ENCODE results near the gene ATP6V1B1. TPM values are rescaled to one million over a fixed set of nuclear protein-coding genes. Genes with fewer than 3 reads are reported as not detected.

ATP6V1B1 gene
- total and polyA plus RNA-seq, 2 of the 4 experiments (the other 2 are of a cell fraction), result 1.3 TPM; not detected in 1

- TF ChIP-seq USF2 (IDR thresholded peaks at IDR 0.05; ENCODE audit: low read depth, low read length) (no peak), MAFK (IDR thresholded peaks at IDR 0.05; ENCODE audit: low read depth, low read length) (no peak), CHD1 (IDR thresholded peaks at IDR 0.05; ENCODE audit: low read depth, low read length) (no peak), MAZ (IDR thresholded peaks at IDR 0.05; ENCODE audit: borderline replicate concordance, low read depth, low read length) (no peak)
Observed at GRCh38 chr2:70990216-70990615, 54.5 kb downstream of the ATP6V1B1 start (continued).

DNA sequence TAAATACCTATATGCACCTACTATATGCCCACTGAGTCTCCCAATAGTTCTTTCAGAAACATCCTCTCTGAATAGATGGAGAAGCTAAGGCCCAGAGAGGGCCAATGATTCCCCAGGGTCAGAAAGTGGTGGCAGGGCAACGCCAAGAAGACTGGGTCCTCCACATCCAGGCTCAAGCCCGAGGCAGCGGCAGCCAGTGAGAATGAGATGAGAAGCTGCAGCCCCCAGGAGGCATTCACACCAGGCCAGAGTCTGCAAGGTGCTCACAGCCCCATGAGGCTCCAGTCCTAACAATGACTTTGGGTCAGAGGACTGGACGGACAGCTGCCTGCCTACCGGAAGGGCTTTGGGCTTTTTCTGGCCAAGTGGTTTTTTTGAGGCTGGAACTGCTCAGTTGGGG is 55.4 kb downstream of the ATP6V1B1 start:
- in situ Hi-C loops (cut with MboI; ENCODE audit: low sequenced_read_pairs), result no loop called here

More for the DNA sequence above, 55.4 kb downstream of the ATP6V1B1 start:
- no peak overlapping the region for H3K4me2 ChIP-seq (ENCODE audit: low read depth, low read length)
- H2BK15ac ChIP-seq (ENCODE audit: low read depth, low read length), result no peak overlapping the region
- H3K9me3 ChIP-seq (ENCODE audit: control insufficient read depth, insufficient read depth, low read length), result no peaks in the 10 kb centered on the region
- H3K14ac ChIP-seq (replicated peaks; ENCODE audit: low read depth, low read length), result no peak overlapping the region
- no peak overlapping the region for H3K4me3 ChIP-seq (ENCODE audit: insufficient read depth, low read depth, low read length)
- H3K27ac ChIP-seq (ENCODE audit: insufficient read depth, low read length), result no peak overlapping the region
- 100% methylated on average over 4 of the region's 5 CpGs; no CpG with 5 or more reads in 1 of the 2 experiments for WGBS, 2 experiments (ENCODE audit: extremely low coverage in 2 of 2, insufficient read length in 1 of 2)
- CTCF ChIA-PET, result no interaction called here
- no peak overlapping the region for H2AK9ac ChIP-seq (replicated peaks; ENCODE audit: low read depth, low read length, poor library complexity)
- BruUV-seq (replicated peaks), result no TSS peak
- H3K56ac ChIP-seq (ENCODE audit: extremely low read depth, insufficient read depth, low read length), result no peak overlapping the region
- H3K36me3 ChIP-seq (ENCODE audit: control insufficient read depth, insufficient read depth, low read length), result peaks cover 43% of the 10 kb centered on the region
- POLR2A ChIA-PET (ENCODE audit: unreplicated experiment), result no interaction called here
- H3K27me3 ChIP-seq (ENCODE audit: control insufficient read depth, insufficient read depth, low read length), result no peaks in the 10 kb centered on the region
- TF ChIP-seq NFE2L2 (IDR thresholded peaks at IDR 0.05; ENCODE audit: low read depth, low read length) (no peak), RAD21 (IDR thresholded peaks at IDR 0.05; ENCODE audit: low read length) (no peak), BHLHE40 (IDR thresholded peaks at IDR 0.05; ENCODE audit: low read depth, low read length) (no peak), MAZ (IDR thresholded peaks at IDR 0.05; ENCODE audit: borderline replicate concordance, low read depth, low read length) (no peak), RCOR1 (IDR thresholded peaks at IDR 0.05; ENCODE audit: insufficient replicate concordance, low read length) (no peak), CHD1 (IDR thresholded peaks at IDR 0.05; ENCODE audit: low read depth, low read length) (no peak), CEBPB (IDR thresholded peaks at IDR 0.05; ENCODE audit: low read depth, low read length) (no peak), ELK1 (IDR thresholded peaks at IDR 0.05; ENCODE audit: borderline replicate concordance, low read depth, low read length) (no peak), MAFK (IDR thresholded peaks at IDR 0.05; ENCODE audit: low read depth, low read length) (no peak), POLR2A (IDR thresholded peaks at IDR 0.05; ENCODE audit: low read depth, low read length) (no peak), MXI1 (IDR thresholded peaks at IDR 0.05; ENCODE audit: borderline replicate concordance, low read depth, low read length) (no peak)
- H2AFZ ChIP-seq (replicated peaks; ENCODE audit: low read length, poor library complexity), result no peak overlapping the region
- no peak overlapping the region for H4K8ac ChIP-seq (ENCODE audit: low read depth in 2 of 2, low read length in 2 of 2)
- dilution Hi-C loops (cut with HindIII; ENCODE audit: low sequenced_read_pairs, unreplicated experiment) (no loop called here), intact Hi-C loops (cut with micrococcal nuclease) (no loop called here)
- H4K5ac ChIP-seq (ENCODE audit: low read depth, low read length), result no peak overlapping the region
- H3K4ac ChIP-seq (ENCODE audit: low read depth, low read length), result no peak overlapping the region
- H4K91ac ChIP-seq (ENCODE audit: insufficient read depth, low read depth, low read length), result no peak overlapping the region
- H2BK20ac ChIP-seq (ENCODE audit: low read depth, low read length), result no peak overlapping the region
- H3K79me1 ChIP-seq (ENCODE audit: low read depth in 1 of 2, low read length in 2 of 2), result peaks cover 18 to 32% of the 10 kb centered on the region in 2 experiments
- no peak overlapping the region for H3K23ac ChIP-seq (ENCODE audit: low read depth, low read length)
- no peak overlapping the region for H2BK5ac ChIP-seq (ENCODE audit: low read depth, low read length, poor library complexity, severe bottlenecking)
- ATAC-seq (ENCODE audit: low read depth) (no peak), DNase-seq (no peak)
- H2BK120ac ChIP-seq (ENCODE audit: low read depth, low read length), result no peak overlapping the region
- peaks cover 21% of the 10 kb centered on the region for H4K20me1 ChIP-seq (ENCODE audit: insufficient read depth, low read length)
- H3K9ac ChIP-seq (ENCODE audit: low read depth, low read length), result no peak overlapping the region
- H3K9me1 ChIP-seq (ENCODE audit: insufficient read depth, low read length), result peaks cover 10% of the 10 kb centered on the region; the same call in 1 of the 2 replicates
- no peak overlapping the region for H3K18ac ChIP-seq (ENCODE audit: low read depth, low read length)
- H2AK5ac ChIP-seq (ENCODE audit: low read depth, low read length), result no peak overlapping the region
- H3K4me1 ChIP-seq (ENCODE audit: control insufficient read depth, insufficient read depth, low read length), result peaks cover 11% of the 10 kb centered on the region

Measured in IMR-90 (cell line).